Neural cell (in vitro differentiated cells): Measurements from ENCODE around the gene CACNB2.

Source experiments
- CTCF ChIP-seq: fragments of 450-650 bp; IDR thresholded peaks from 2 replicates; pipeline ENCODE4 v1.5.1; 2014; ENCODE audit warnings: antibody characterized with exemption, mild to moderate bottlenecking, moderate library complexity; ENCODE audit not compliant: poor library complexity, severe bottlenecking
- EP300 ChIP-seq: fragments of 450-650 bp; conservative IDR thresholded peaks from 2 replicates; pipeline ENCODE4 v1.6.1; 2014; ENCODE audit warnings: antibody characterized with exemption, mild to moderate bottlenecking, moderate library complexity; ENCODE audit not compliant: poor library complexity, severe bottlenecking
- EZH2 ChIP-seq: fragments of 200-600, 300-800 bp; shearing (Covaris generic), sonication (generic); IDR thresholded peaks from 2 replicates; pipeline ENCODE4 v1.6.1; 2014; ENCODE audit warnings: antibody characterized with exemption, low read length, borderline replicate concordance, mild to moderate bottlenecking; ENCODE audit not compliant: insufficient read depth, poor library complexity, severe bottlenecking
- POLR2AphosphoS5 ChIP-seq: IDR thresholded peaks from 2 replicates; pipeline ENCODE4 v1.6.1; 2012
- RAD21 ChIP-seq: fragments of 450-650 bp; conservative IDR thresholded peaks from 2 replicates; pipeline ENCODE4 v1.6.1; 2014; ENCODE audit warnings: antibody characterized with exemption, mild to moderate bottlenecking, moderate library complexity
- SMC3 ChIP-seq: fragments of 450-650 bp; conservative IDR thresholded peaks from 2 replicates; pipeline ENCODE4 v1.6.1; 2014; ENCODE audit warnings: antibody characterized with exemption, mild to moderate bottlenecking, moderate library complexity; ENCODE audit not compliant: poor library complexity
- TAF1 ChIP-seq: IDR thresholded peaks from 2 replicates; pipeline ENCODE4 v1.6.1; 2012; ENCODE audit warnings: low read depth

- TF ChIP-seq CTCF (no peak), POLR2AphosphoS5 (no peak), EZH2 (no peak), SMC3 (no peak), RAD21 (no peak), EP300 (no peak), TAF1 (no peak)
These were observed 179.4 kb downstream of the CACNB2 start for GRCh38 chr10:18319628-18320027.
